ENCODE data around the gene PDGFRA.

GRCh38 chr4:54272051-54272450 lies 43.0 kb downstream of the PDGFRA start:
- TF ChIP-seq SP1 (IDR thresholded peaks at IDR 0.05): no peak
- no peak for TF ChIP-seq RXRA (IDR thresholded peaks at IDR 0.05)
- TF ChIP-seq, protein P1, sequence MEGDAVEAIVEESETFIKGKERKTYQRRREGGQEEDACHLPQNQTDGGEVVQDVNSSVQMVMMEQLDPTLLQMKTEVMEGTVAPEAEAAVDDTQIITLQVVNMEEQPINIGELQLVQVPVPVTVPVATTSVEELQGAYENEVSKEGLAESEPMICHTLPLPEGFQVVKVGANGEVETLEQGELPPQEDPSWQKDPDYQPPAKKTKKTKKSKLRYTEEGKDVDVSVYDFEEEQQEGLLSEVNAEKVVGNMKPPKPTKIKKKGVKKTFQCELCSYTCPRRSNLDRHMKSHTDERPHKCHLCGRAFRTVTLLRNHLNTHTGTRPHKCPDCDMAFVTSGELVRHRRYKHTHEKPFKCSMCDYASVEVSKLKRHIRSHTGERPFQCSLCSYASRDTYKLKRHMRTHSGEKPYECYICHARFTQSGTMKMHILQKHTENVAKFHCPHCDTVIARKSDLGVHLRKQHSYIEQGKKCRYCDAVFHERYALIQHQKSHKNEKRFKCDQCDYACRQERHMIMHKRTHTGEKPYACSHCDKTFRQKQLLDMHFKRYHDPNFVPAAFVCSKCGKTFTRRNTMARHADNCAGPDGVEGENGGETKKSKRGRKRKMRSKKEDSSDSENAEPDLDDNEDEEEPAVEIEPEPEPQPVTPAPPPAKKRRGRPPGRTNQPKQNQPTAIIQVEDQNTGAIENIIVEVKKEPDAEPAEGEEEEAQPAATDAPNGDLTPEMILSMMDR (IDR thresholded peaks at IDR 0.05; ENCODE audit: low read depth, low read length, missing input control): no peak
- TF ChIP-seq TAF1 (conservative IDR thresholded peaks at IDR 0.05): no peak
- no peak for TF ChIP-seq REST (IDR thresholded peaks at IDR 0.05)
- TF ChIP-seq MAX (IDR thresholded peaks at IDR 0.05): no peak
- TF ChIP-seq EGR1 (IDR thresholded peaks at IDR 0.05; ENCODE audit: low read depth in 2 of 2): no peak
- TF ChIP-seq JUND (IDR thresholded peaks at IDR 0.05): no peak
- TF ChIP-seq GABPA (IDR thresholded peaks at IDR 0.05 in 1 of 2, conservative IDR thresholded peaks at IDR 0.05 in 1 of 2): no peak
- TF ChIP-seq RAD21 (IDR thresholded peaks at IDR 0.05): no peak
- no peak for TF ChIP-seq YY1 (IDR thresholded peaks at IDR 0.05)
- TF ChIP-seq, protein P2, sequence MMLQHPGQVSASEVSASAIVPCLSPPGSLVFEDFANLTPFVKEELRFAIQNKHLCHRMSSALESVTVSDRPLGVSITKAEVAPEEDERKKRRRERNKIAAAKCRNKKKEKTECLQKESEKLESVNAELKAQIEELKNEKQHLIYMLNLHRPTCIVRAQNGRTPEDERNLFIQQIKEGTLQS (IDR thresholded peaks at IDR 0.05): no peak
- TF ChIP-seq, protein P3, sequence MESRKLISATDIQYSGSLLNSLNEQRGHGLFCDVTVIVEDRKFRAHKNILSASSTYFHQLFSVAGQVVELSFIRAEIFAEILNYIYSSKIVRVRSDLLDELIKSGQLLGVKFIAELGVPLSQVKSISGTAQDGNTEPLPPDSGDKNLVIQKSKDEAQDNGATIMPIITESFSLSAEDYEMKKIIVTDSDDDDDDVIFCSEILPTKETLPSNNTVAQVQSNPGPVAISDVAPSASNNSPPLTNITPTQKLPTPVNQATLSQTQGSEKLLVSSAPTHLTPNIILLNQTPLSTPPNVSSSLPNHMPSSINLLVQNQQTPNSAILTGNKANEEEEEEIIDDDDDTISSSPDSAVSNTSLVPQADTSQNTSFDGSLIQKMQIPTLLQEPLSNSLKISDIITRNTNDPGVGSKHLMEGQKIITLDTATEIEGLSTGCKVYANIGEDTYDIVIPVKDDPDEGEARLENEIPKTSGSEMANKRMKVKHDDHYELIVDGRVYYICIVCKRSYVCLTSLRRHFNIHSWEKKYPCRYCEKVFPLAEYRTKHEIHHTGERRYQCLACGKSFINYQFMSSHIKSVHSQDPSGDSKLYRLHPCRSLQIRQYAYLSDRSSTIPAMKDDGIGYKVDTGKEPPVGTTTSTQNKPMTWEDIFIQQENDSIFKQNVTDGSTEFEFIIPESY (IDR thresholded peaks at IDR 0.05): no peak

All from liver (tissue), 3 donors.